ENCODE data around the gene SREBF2. TPM values are rescaled to one million over a fixed set of nuclear protein-coding genes. Genes with fewer than 3 reads are reported as not detected.
"Not testable (repeated sequence)": the region's sequence is repeated elsewhere in the genome, so short reads cannot be mapped to it uniquely, and the experiment has no call there.

The SREBF2 gene
- total and polyA plus RNA-seq, 8 donors, result 12.2 to 159 (median 48.3) TPM

DNA sequence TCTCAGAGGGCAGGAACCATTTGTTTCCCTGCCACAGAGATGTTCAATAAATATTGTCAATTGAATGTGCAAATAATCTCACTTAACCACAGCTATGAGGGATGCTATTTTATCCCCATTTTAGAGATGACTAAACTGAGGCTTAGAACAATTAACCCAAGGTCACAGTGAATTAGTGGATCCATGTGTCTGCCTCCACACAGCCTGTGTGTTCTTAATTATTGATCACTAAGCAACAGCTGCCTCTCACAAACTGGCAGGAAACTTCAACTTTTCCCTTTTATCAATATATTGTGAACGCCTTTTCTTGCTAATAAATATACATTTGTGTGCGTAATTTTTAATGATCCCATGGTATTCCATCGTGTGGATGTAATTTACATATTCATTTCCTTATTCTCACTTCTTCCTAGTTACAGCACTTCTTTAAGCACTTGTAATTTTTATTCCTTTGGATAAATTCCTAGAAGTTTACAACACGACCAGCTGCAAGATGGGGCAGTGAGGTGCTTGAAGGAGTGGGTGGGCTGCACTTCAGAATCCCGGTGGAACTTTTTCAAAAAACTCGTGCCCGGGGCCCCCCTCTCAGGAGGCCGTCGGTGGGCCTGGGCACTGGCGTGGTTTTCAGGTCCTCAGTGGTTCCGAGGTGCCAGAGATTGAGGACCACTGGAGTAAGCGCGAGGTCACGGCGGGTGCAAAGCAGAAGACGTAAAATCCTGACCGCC is 915 bp upstream of the SREBF2 start:
- Histone ChIP-seq H3K27ac (peak overlapping the region; percentile 91 to 98 (median 96)), H3K4me3 (peak overlapping the region; percentile 86 to 97 (median 92)), H3K27me3 (no peaks in the 10 kb centered on the region), H3K4me1 (peaks cover 19 to 48% (median 37%) of the 10 kb centered on the region in 4 donors), H3K9me3 (no peaks in the 10 kb centered on the region), H3K36me3 (peaks cover 5 to 14% (median 8%) of the 10 kb centered on the region in 4 donors)
- DNase-seq, result no peak
- TF ChIP-seq EP300 (IDR thresholded peaks at IDR 0.05) (no peak), POLR2AphosphoS5 (IDR thresholded peaks at IDR 0.05) (no peak), POLR2A (IDR thresholded peaks at IDR 0.05) (no peak)
- TF ChIP-seq, protein P1, sequence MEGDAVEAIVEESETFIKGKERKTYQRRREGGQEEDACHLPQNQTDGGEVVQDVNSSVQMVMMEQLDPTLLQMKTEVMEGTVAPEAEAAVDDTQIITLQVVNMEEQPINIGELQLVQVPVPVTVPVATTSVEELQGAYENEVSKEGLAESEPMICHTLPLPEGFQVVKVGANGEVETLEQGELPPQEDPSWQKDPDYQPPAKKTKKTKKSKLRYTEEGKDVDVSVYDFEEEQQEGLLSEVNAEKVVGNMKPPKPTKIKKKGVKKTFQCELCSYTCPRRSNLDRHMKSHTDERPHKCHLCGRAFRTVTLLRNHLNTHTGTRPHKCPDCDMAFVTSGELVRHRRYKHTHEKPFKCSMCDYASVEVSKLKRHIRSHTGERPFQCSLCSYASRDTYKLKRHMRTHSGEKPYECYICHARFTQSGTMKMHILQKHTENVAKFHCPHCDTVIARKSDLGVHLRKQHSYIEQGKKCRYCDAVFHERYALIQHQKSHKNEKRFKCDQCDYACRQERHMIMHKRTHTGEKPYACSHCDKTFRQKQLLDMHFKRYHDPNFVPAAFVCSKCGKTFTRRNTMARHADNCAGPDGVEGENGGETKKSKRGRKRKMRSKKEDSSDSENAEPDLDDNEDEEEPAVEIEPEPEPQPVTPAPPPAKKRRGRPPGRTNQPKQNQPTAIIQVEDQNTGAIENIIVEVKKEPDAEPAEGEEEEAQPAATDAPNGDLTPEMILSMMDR (IDR thresholded peaks at IDR 0.05), result no peak
- intact Hi-C loops (cut with DNase I; ENCODE audit: low total_unique reads), result no loop called here
- 9 to 13% (median 10%) methylated on average over 17 of the region's 17 CpGs for WGBS, 5 donors

DNA sequence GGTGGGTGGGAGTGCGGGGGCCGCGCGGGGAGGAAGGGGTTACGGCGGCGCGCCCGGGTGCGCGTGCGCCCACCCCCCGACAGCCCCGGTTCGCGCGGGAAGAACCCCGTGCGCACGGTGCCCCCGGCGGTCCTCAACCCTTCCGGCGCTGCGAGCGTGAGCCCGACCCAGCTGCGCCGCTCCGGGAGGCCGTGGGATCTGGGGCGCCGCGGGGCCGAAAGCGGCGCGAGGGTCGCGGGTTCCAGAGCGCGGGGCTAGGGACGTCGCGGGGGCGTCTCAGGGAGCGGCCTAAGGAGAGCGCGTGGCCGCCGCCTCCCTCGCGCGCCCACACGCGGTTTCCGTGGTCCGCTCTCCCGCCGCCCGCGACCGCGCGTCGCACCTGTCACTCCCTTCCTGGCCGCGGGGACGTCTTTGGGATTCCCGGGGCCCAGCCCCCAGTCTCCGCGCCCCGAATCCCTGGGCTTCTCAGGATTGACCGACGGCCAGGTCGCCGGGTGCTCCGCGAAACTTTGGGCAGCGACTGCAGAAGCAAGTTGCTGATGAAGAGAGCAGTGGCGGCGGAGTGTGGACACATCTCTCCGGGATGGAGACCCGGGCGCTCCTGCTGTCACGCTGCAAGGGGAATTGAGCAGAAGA is 582 bp downstream of the SREBF2 start:
- peak; percentile 48 to 82 for DNase-seq
- intact Hi-C loops (cut with DNase I; ENCODE audit: low total_unique reads), result no loop called here
- WGBS, 5 donors, result 0 to 2% (median 1%) methylated on average over 19 to 86 of the region's 86 CpGs
- Histone ChIP-seq H3K36me3 (peaks cover 5 to 15% (median 9%) of the 10 kb centered on the region in 4 donors), H3K27ac (peak overlapping the region; percentile 96 to 98 (median 98)), H3K4me1 (peaks cover 25 to 54% (median 39%) of the 10 kb centered on the region in 4 donors), H3K9me3 (no peaks in the 10 kb centered on the region), H3K4me3 (peak overlapping the region; percentile 86 to 97 (median 92)), H3K27me3 (no peaks in the 10 kb centered on the region)
- TF ChIP-seq POLR2A (IDR thresholded peaks at IDR 0.05) (no peak), POLR2AphosphoS5 (IDR thresholded peaks at IDR 0.05) (no peak)

DNA sequence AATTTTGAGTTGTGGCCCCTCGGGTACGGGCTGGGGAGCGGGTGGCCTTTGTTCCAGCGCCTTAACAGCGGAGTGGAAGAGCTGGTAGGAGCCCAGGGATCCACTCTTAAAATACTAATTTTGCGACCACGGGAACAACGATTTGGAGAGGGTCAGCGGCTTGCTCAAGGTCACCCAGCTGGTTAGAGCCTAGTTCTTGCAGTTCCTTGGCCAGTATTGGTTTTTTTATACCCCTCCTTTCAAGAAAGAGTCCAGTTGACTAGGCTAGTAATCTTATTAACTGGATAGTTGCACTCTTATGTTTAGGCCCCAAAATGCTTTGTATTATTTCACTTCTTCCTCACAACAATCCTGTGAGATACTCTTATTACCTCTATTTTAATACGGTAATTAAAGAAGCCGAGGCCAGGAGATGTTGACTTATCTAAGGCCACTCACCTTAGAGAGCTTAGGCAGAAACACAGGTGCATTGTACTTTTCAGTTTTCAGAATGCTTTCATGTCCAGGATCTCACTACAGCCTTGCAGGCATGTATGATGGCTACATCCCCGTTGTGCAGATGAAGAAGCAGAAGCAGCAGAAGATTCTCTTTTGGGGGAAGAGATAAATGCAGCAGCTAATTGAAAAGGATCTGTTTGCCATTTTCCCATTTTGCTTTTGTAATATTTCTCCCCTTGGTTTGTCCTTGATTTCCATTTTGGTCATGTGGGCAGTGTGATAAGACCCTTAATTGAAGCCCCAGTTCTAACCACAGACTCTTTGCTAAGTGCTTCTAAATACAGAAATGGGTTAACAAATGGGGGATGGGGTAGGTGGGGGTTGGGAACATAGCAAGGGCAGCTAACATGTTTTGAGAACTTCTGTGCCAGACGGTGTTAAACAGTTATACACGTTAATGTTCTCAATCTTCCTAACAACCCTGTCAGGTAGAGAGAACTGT is 1.4 kb downstream of the SREBF2 start:
- 7 to 12% (median 11%) methylated on average over 14 of the region's 14 CpGs for WGBS, 5 donors
- Histone ChIP-seq H3K27me3 (no peaks in the 10 kb centered on the region), H3K4me3 (peak overlapping the region; percentile 86 to 97 (median 92)), H3K27ac (peak overlapping the region; percentile 96 to 98 (median 98)), H3K4me1 (peaks cover 33 to 62% (median 47%) of the 10 kb centered on the region in 4 donors), H3K36me3 (peaks cover 5 to 15% (median 9%) of the 10 kb centered on the region in 4 donors), H3K9me3 (no peaks in the 10 kb centered on the region)
- DNase-seq, result no peak
- intact Hi-C loops (cut with DNase I; ENCODE audit: low total_unique reads), result no loop called here
- TF ChIP-seq, protein P1 (IDR thresholded peaks at IDR 0.05), result no peak
- no peak for TF ChIP-seq POLR2A (IDR thresholded peaks at IDR 0.05)
- no peak for TF ChIP-seq EP300 (IDR thresholded peaks at IDR 0.05)
- TF ChIP-seq POLR2AphosphoS5 (IDR thresholded peaks at IDR 0.05), result no peak

DNA sequence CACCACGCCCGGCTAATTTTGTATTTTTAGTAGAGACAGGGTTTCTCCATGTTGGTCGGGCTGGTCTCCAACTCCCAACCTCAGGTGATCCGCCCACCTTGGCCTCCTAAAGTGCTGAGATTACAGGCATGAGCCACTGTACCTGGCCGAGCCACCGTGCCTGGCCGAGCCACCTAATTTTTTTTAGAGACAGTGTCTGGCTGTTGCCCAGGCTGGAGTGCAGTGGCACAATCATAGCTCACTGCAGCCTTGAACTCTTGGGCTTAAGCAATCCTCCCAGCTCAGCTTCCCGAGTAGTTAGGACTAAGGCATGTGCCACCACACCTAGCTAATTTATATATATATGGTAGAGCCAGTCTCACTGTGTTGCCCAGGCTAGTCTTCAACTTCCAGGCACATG is 2.6 kb downstream of the SREBF2 start:
- H3K27me3 ChIP-seq; intact Hi-C loops (cut with DNase I; ENCODE audit: low total_unique reads); H3K4me3 ChIP-seq; H3K9me3 ChIP-seq: not testable (repeated sequence)
- Histone ChIP-seq H3K4me1 (peaks cover 33 to 72% (median 57%) of the 10 kb centered on the region in 4 donors), H3K27ac (peak overlapping the region; percentile 44 to 98 (median 96)), H3K36me3 (peaks cover 5 to 15% (median 9%) of the 10 kb centered on the region in 4 donors)
- WGBS, 5 donors, result 38 to 63% (median 44%) methylated on average over 6 to 8 of the region's 8 CpGs
- DNase-seq, result peak in 1 of 2 donors; percentile 57

DNA sequence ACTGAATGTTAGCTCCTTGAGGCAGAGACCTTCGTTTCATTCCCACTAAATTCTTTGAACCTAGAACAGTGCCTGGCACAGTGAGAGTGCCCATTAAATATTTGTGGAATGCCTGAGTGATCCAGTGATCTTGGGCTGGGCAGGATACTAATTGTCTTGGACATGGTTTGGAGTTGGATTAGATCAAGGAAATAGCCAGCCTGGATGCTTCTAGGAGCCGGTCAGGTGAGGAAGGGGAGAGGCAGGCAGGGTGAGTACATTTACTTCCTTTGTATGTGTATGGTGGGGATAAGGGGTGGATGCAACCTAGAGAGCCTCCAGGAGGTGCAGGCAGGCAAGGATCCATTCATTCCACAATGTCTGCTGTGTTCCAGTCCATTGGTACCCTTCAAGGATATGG is 3.6 kb downstream of the SREBF2 start:
- H3K4me3 ChIP-seq, result no peak overlapping the region
- peak overlapping the region; percentile 0 to 98 (median 56) for H3K27ac ChIP-seq
- peaks cover 40 to 80% (median 62%) of the 10 kb centered on the region in 4 donors for H3K4me1 ChIP-seq
- TF ChIP-seq POLR2AphosphoS5 (IDR thresholded peaks at IDR 0.05), result no peak
- TF ChIP-seq, protein P1 (IDR thresholded peaks at IDR 0.05), result no peak
- TF ChIP-seq EP300 (IDR thresholded peaks at IDR 0.05), result no peak
- no peak for TF ChIP-seq POLR2A (IDR thresholded peaks at IDR 0.05)
- intact Hi-C loops (cut with DNase I; ENCODE audit: low total_unique reads), result no loop called here
- H3K36me3 ChIP-seq, result peaks cover 5 to 15% (median 9%) of the 10 kb centered on the region in 4 donors
- WGBS, 5 donors, result 52 to 72% (median 62%) methylated on average over 2 of the region's 2 CpGs
- no peaks in the 10 kb centered on the region for H3K27me3 ChIP-seq
- H3K9me3 ChIP-seq, result no peaks in the 10 kb centered on the region
- no peak for DNase-seq
